ENCODE data around the gene ADGRG3. TPM values are rescaled to one million over a fixed set of nuclear protein-coding genes. Genes with fewer than 3 reads are reported as not detected.
"Not testable (repeated sequence)": the region's sequence is repeated elsewhere in the genome, so short reads cannot be mapped to it uniquely, and the experiment has no call there.

The ADGRG3 gene
- polyA plus RNA-seq, 1 donor (not counting 4 experiments of a cell fraction or from before 2014, with no cell fraction given), result not detected

- no peak for FAIRE-seq
- H3K27ac ChIP-seq (ENCODE audit: control insufficient read depth, insufficient read depth, low read length), result no peak overlapping the region
- H3K27me3 ChIP-seq (ENCODE audit: control insufficient read depth, extremely low read depth, insufficient read depth, low read length), result peaks cover 15% of the 10 kb centered on the region
- dilution Hi-C loops (cut with MboI; ENCODE audit: extremely low pct_ligation_motif_present, low sequenced_read_pairs), result no loop called here
- H3K36me3 ChIP-seq (ENCODE audit: control insufficient read depth in 2 of 2, extremely low read depth in 1 of 2, insufficient read depth in 2 of 2, low read length in 2 of 2), result no peaks in the 10 kb centered on the region
- H3K9me3 ChIP-seq (ENCODE audit: control insufficient read depth, low read depth, low read length), result no peaks in the 10 kb centered on the region
- no peak for DNase-seq (ENCODE audit: low read depth, low spot score)
- TF ChIP-seq EZH2 (IDR thresholded peaks at IDR 0.05; ENCODE audit: low read length), result no peak
- TF ChIP-seq, protein P1, sequence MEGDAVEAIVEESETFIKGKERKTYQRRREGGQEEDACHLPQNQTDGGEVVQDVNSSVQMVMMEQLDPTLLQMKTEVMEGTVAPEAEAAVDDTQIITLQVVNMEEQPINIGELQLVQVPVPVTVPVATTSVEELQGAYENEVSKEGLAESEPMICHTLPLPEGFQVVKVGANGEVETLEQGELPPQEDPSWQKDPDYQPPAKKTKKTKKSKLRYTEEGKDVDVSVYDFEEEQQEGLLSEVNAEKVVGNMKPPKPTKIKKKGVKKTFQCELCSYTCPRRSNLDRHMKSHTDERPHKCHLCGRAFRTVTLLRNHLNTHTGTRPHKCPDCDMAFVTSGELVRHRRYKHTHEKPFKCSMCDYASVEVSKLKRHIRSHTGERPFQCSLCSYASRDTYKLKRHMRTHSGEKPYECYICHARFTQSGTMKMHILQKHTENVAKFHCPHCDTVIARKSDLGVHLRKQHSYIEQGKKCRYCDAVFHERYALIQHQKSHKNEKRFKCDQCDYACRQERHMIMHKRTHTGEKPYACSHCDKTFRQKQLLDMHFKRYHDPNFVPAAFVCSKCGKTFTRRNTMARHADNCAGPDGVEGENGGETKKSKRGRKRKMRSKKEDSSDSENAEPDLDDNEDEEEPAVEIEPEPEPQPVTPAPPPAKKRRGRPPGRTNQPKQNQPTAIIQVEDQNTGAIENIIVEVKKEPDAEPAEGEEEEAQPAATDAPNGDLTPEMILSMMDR (optimal IDR thresholded peaks at IDR 0.05 in 1 of 3, IDR thresholded peaks at IDR 0.05 in 1 of 3, conservative IDR thresholded peaks at IDR 0.05 in 1 of 3; ENCODE audit: extremely low read depth in 1 of 3, insufficient read depth in 2 of 3, low read length in 3 of 3), result no peak
- no peak overlapping the region for H3K4me2 ChIP-seq (ENCODE audit: control insufficient read depth, extremely low read depth, insufficient read depth, low read depth, low read length)
- H2AFZ ChIP-seq (ENCODE audit: control insufficient read depth, low read length), result no peak overlapping the region
- H3K4me1 ChIP-seq (ENCODE audit: control insufficient read depth, extremely low read depth, insufficient read depth, low read length), result no peaks in the 10 kb centered on the region
- H3K4me3 ChIP-seq (ENCODE audit: control insufficient read depth in 2 of 3, extremely low read depth in 1 of 3, insufficient read depth in 2 of 3, low read depth in 1 of 3, low read length in 3 of 3), result no peak overlapping the region
- H3K9me1 ChIP-seq (ENCODE audit: control insufficient read depth, extremely low read depth, insufficient read depth, low read length), result no peaks in the 10 kb centered on the region
- no peak overlapping the region for H3K9ac ChIP-seq (ENCODE audit: control insufficient read depth, extremely low read depth, insufficient read depth, low read length)
- no peaks in the 10 kb centered on the region for H4K20me1 ChIP-seq (ENCODE audit: control insufficient read depth, extremely low read depth, insufficient read depth, low read length)
- H3K79me2 ChIP-seq (ENCODE audit: control insufficient read depth, insufficient read depth, low read length), result no peaks in the 10 kb centered on the region
These were observed 43.2 kb downstream of the ADGRG3 start for GRCh38 chr16:57711346-57711745.

- TF ChIP-seq EZH2 (IDR thresholded peaks at IDR 0.05; ENCODE audit: low read length), result no peak
- TF ChIP-seq, protein P1 (optimal IDR thresholded peaks at IDR 0.05 in 1 of 3, IDR thresholded peaks at IDR 0.05 in 1 of 3, conservative IDR thresholded peaks at IDR 0.05 in 1 of 3; ENCODE audit: extremely low read depth in 1 of 3, insufficient read depth in 2 of 3, low read length in 3 of 3), result no peak
- no peaks in the 10 kb centered on the region for H3K79me2 ChIP-seq (ENCODE audit: control insufficient read depth, insufficient read depth, low read length)
- H3K36me3 ChIP-seq (ENCODE audit: control insufficient read depth in 2 of 2, extremely low read depth in 1 of 2, insufficient read depth in 2 of 2, low read length in 2 of 2), result no peaks in the 10 kb centered on the region
- no peak overlapping the region for H2AFZ ChIP-seq (ENCODE audit: control insufficient read depth, low read length)
- H3K27me3 ChIP-seq (ENCODE audit: control insufficient read depth, extremely low read depth, insufficient read depth, low read length), result peaks cover 15% of the 10 kb centered on the region
- dilution Hi-C loops (cut with MboI; ENCODE audit: extremely low pct_ligation_motif_present, low sequenced_read_pairs), result no loop called here
- FAIRE-seq, result no peak
- H3K4me2 ChIP-seq (ENCODE audit: control insufficient read depth, extremely low read depth, insufficient read depth, low read depth, low read length), result no peak overlapping the region
- no peaks in the 10 kb centered on the region for H3K9me3 ChIP-seq (ENCODE audit: control insufficient read depth, low read depth, low read length)
- no peaks in the 10 kb centered on the region for H3K9me1 ChIP-seq (ENCODE audit: control insufficient read depth, extremely low read depth, insufficient read depth, low read length)
- no peak overlapping the region for H3K4me3 ChIP-seq (ENCODE audit: control insufficient read depth in 2 of 3, extremely low read depth in 1 of 3, insufficient read depth in 2 of 3, low read depth in 1 of 3, low read length in 3 of 3)
- H3K27ac ChIP-seq (ENCODE audit: control insufficient read depth, insufficient read depth, low read length), result no peak overlapping the region
- no peak for DNase-seq (ENCODE audit: low read depth, low spot score)
- H3K9ac ChIP-seq (ENCODE audit: control insufficient read depth, extremely low read depth, insufficient read depth, low read length), result no peak overlapping the region
- H4K20me1 ChIP-seq (ENCODE audit: control insufficient read depth, extremely low read depth, insufficient read depth, low read length), result no peaks in the 10 kb centered on the region
- H3K4me1 ChIP-seq (ENCODE audit: control insufficient read depth, extremely low read depth, insufficient read depth, low read length), result no peaks in the 10 kb centered on the region
These were observed 43.9 kb downstream of the ADGRG3 start for GRCh38 chr16:57711993-57712392.

DNA sequence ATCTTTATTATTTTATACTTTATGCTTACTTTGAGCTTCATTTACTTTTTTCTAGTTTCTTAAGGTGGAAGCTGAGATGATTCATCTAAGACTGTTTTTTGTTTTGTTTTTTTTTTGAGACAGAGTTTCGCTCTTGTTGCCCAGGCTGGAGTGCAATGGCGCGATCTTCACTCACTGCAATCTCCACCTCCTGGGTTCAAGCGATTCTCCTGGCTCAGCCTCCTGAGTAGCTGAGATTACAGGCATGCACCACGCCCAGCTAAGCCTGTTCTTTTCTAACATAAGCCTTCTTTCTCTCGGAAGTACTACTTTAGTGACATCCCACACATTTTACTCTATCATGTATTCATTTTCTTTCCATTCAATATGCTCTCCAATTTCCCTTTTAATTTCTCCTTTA is 44.5 kb downstream of the ADGRG3 start:
- H3K4me3 ChIP-seq (ENCODE audit: control insufficient read depth in 2 of 3, extremely low read depth in 1 of 3, insufficient read depth in 2 of 3, low read depth in 1 of 3, low read length in 3 of 3); H3K36me3 ChIP-seq (ENCODE audit: control insufficient read depth in 2 of 2, extremely low read depth in 1 of 2, insufficient read depth in 2 of 2, low read length in 2 of 2); dilution Hi-C loops (cut with MboI; ENCODE audit: extremely low pct_ligation_motif_present, low sequenced_read_pairs); FAIRE-seq; H4K20me1 ChIP-seq (ENCODE audit: control insufficient read depth, extremely low read depth, insufficient read depth, low read length); H3K27ac ChIP-seq (ENCODE audit: control insufficient read depth, insufficient read depth, low read length); H3K4me2 ChIP-seq (ENCODE audit: control insufficient read depth, extremely low read depth, insufficient read depth, low read depth, low read length); H3K79me2 ChIP-seq (ENCODE audit: control insufficient read depth, insufficient read depth, low read length); H3K4me1 ChIP-seq (ENCODE audit: control insufficient read depth, extremely low read depth, insufficient read depth, low read length); DNase-seq (ENCODE audit: low read depth, low spot score); H2AFZ ChIP-seq (ENCODE audit: control insufficient read depth, low read length); H3K9me1 ChIP-seq (ENCODE audit: control insufficient read depth, extremely low read depth, insufficient read depth, low read length); H3K9me3 ChIP-seq (ENCODE audit: control insufficient read depth, low read depth, low read length); H3K9ac ChIP-seq (ENCODE audit: control insufficient read depth, extremely low read depth, insufficient read depth, low read length): not testable (repeated sequence)
- H3K27me3 ChIP-seq (ENCODE audit: control insufficient read depth, extremely low read depth, insufficient read depth, low read length), result peaks cover 11% of the 10 kb centered on the region
